Smooth muscle cell (in vitro differentiated cells): ENCODE data around the gene MRC2. TPM values are rescaled to one million over a fixed set of nuclear protein-coding genes. Genes with fewer than 3 reads are reported as not detected.

Experiments used
- DNase-seq: peaks from one replicate; lab custom pipeline; 2025; ENCODE audit not compliant: unreplicated experiment; lab: John Stamatoyannopoulos, UW
- H2AFZ ChIP-seq: fragments of 200-600 bp; sonication (generic); 2 replicates; pipeline ENCODE4 v1.6.0; 2016; ENCODE audit warnings: antibody characterized with exemption, low read depth, mild to moderate bottlenecking
- H3F3A ChIP-seq: fragments of 200-600 bp; sonication (generic); 2 replicates; pipeline ENCODE4 v1.6.0; 2017; ENCODE audit warnings: antibody characterized with exemption, low read depth
- H3K27ac ChIP-seq: fragments of 200-600 bp; sonication (generic); 2 replicates; pipeline ENCODE4 v1.5.1; 2016; ENCODE audit warnings: low read depth, mild to moderate bottlenecking
- H3K27me3 ChIP-seq: fragments of 200-600 bp; sonication (generic); 2 replicates; pipeline ENCODE4 v1.6.1; 2016; ENCODE audit warnings: low read depth, mild to moderate bottlenecking
- H3K36me3 ChIP-seq: fragments of 200-600 bp; sonication (generic); 2 replicates; pipeline ENCODE4 v1.5.1; 2016; ENCODE audit warnings: low read depth
- H3K4me1 ChIP-seq: fragments of 200-600 bp; sonication (generic); 2 replicates; pipeline ENCODE4 v1.5.1; 2016; ENCODE audit warnings: low read depth
- H3K4me2 ChIP-seq: fragments of 200-600 bp; sonication (generic); 2 replicates; pipeline ENCODE4 v1.6.0; 2016; ENCODE audit warnings: mild to moderate bottlenecking
- H3K4me3 ChIP-seq: fragments of 200-600 bp; sonication (generic); 2 replicates; pipeline ENCODE4 v1.5.1; 2016; ENCODE audit warnings: mild to moderate bottlenecking
- H3K79me2 ChIP-seq: fragments of 200-600 bp; sonication (generic); 2 replicates; pipeline ENCODE4 v1.6.0; 2016; ENCODE audit warnings: low read depth, mild to moderate bottlenecking
- H3K9ac ChIP-seq: fragments of 200-600 bp; sonication (generic); 2 replicates; pipeline ENCODE4 v1.6.0; 2016; ENCODE audit warnings: low read depth
- H3K9me3 ChIP-seq: fragments of 200-600 bp; sonication (generic); replicated peaks from 2 replicates; pipeline ENCODE4 v1.5.1; 2016; ENCODE audit warnings: low read depth
- H4K20me1 ChIP-seq: fragments of 200-600 bp; sonication (generic); 2 replicates; pipeline ENCODE4 v1.6.0; 2016; ENCODE audit warnings: low read depth
- CTCF ChIP-seq: fragments of 200-600 bp; sonication (generic); IDR thresholded peaks from 2 replicates; pipeline ENCODE4 v1.5.1; 2017; ENCODE audit warnings: borderline replicate concordance, mild to moderate bottlenecking, antibody characterized with exemption; ENCODE audit not compliant: insufficient read depth, poor library complexity, severe bottlenecking
- WGBS: methylation state at CpG from one replicate; pipeline ENCODE4 v1.1.7; 2016; ENCODE audit warnings: low lambda C conversion rate; 5-methylcytosine and 5-hydroxymethylcytosine counted together
- polyA plus RNA-seq: library from polyadenylated mRNA; unstranded; fragments of >200 nt; fragmentation: Nextera tagmentation; extraction: Ambion mirVana; gene quantifications from 2 replicates; pipeline ENCODE4 v1.2.1, GENCODE V29; 2016
- total RNA-seq: library from RNA; depleted of rRNA; stranded (reverse); fragments of >200 nt; gene quantifications from 2 replicates; pipeline ENCODE4 v1.2.3, GENCODE V29; 2014

MRC2 gene
- total and polyA plus RNA-seq, 2 experiments from 2014 or later: 177 to 489 TPM

GRCh38 chr17:62644487-62645173 lies 17.2 kb downstream of the MRC2 start:
- TF ChIP-seq CTCF: no peak
- Histone ChIP-seq H4K20me1 (peaks cover 100% of the 10 kb centered on the region), H3K4me2 (no peak overlapping the region), H3K79me2 (peaks cover 98% of the 10 kb centered on the region), H3K36me3 (no peaks in the 10 kb centered on the region), H2AFZ (no peak overlapping the region), H3K4me3 (no peak overlapping the region), H3F3A (peaks cover 12% of the 10 kb centered on the region), H3K9ac (no peak overlapping the region), H3K4me1 (no peaks in the 10 kb centered on the region), H3K27me3 (no peaks in the 10 kb centered on the region), H3K9me3 (no peaks in the 10 kb centered on the region), H3K27ac (peak overlapping the region; percentile 20)
- 81% methylated on average over 17 of the region's 17 CpGs for WGBS
- no peak for DNase-seq

- Histone ChIP-seq H2AFZ (no peak overlapping the region), H3K36me3 (no peaks in the 10 kb centered on the region), H3K4me1 (peaks cover 11% of the 10 kb centered on the region), H4K20me1 (peaks cover 100% of the 10 kb centered on the region), H3K27ac (no peak overlapping the region), H3K4me3 (no peak overlapping the region), H3K9me3 (no peaks in the 10 kb centered on the region), H3K27me3 (no peaks in the 10 kb centered on the region), H3K4me2 (no peak overlapping the region), H3F3A (peaks cover 21% of the 10 kb centered on the region), H3K79me2 (peaks cover 84% of the 10 kb centered on the region), H3K9ac (no peak overlapping the region)
- no peak for DNase-seq
- no peak for TF ChIP-seq CTCF
- 71% methylated on average over 15 of the region's 15 CpGs for WGBS
Measured at GRCh38 chr17:62648251-62648955, 20.9 kb downstream of the MRC2 start.

- Histone ChIP-seq H3K27me3 (no peaks in the 10 kb centered on the region), H3K36me3 (no peaks in the 10 kb centered on the region), H3K4me2 (no peak overlapping the region), H3K79me2 (peaks cover 78% of the 10 kb centered on the region), H3F3A (peaks cover 21% of the 10 kb centered on the region), H3K9ac (no peak overlapping the region), H3K27ac (no peak overlapping the region), H3K4me1 (peaks cover 16% of the 10 kb centered on the region), H3K4me3 (no peak overlapping the region), H4K20me1 (peaks cover 100% of the 10 kb centered on the region), H3K9me3 (no peaks in the 10 kb centered on the region), H2AFZ (no peak overlapping the region)
- no peak for TF ChIP-seq CTCF
- WGBS: 92% methylated on average over 6 of the region's 6 CpGs
- no peak for DNase-seq
Measured at GRCh38 chr17:62648956-62649294, 21.5 kb downstream of the MRC2 start.
